HepG2 (cell line): ENCODE data around the gene ZNF446. TPM values are rescaled to one million over a fixed set of nuclear protein-coding genes. Genes with fewer than 3 reads are reported as not detected.

Experiments used
- ATAC-seq: fragments of 200-7000 bp; cut with Tn5 transposase; 3 replicates; pipeline ENCODE4 v1.9.1; 2020; ENCODE audit warnings: mild to moderate bottlenecking, moderate library complexity
- BruUV-seq: library from RNA; stranded (reverse); fragments of 400-500 nt; replicated peaks from 2 replicates; lab custom pipeline; 2021; lab: Mats Ljungman, UMichigan
- CTCF ChIA-PET: fragments of 300-600 bp; formaldehyde crosslinking; extraction: SDS; loops from one replicate; lab custom pipeline; 2021; ENCODE audit warnings: low total read pairs, inconsistent platforms, low intra/inter-chr PET ratio; lab: Yijun Ruan, JAX
- POLR2A ChIA-PET: fragments of 350-600 bp; sonication (Branson Sonifier 250); formaldehyde crosslinking; loops from one replicate; lab custom pipeline; 2020; ENCODE audit warnings: antibody characterized with exemption, inconsistent platforms; lab: Yijun Ruan, JAX
- DNase-seq: peaks from one replicate; pipeline ENCODE4 v3.0.0-alpha.2; 2015; ENCODE audit warnings: low spot score
- FAIRE-seq: peaks from 3 replicates; lab custom pipeline; 2011; peaks lifted over from hg19 to GRCh38; lab: Jason Lieb, UNC
- H2AFZ ChIP-seq: one replicate; pipeline ENCODE4 v1.6.1; 2011; ENCODE audit warnings: low read length, inconsistent platforms
- H3K27ac ChIP-seq: fragments of 300-600 bp; 3 replicates; pipeline ENCODE4 v1.8.0; 2011; ENCODE audit warnings: mixed run types, mild to moderate bottlenecking, mixed read lengths, low read length, inconsistent platforms; ENCODE audit not compliant: insufficient read depth; ENCODE audit errors: extremely low read length
- H3K27me3 ChIP-seq, 2 experiments: fragments of 200-600 bp in 1 of 2; 2 replicates in 1 of 2; 3 replicates in 1 of 2; pipeline versions ENCODE4 v1.6.0 to v1.8.0; 2011; ENCODE audit warnings: low read length in 2 of 2, mild to moderate bottlenecking in 2 of 2, moderate library complexity in 2 of 2, inconsistent platforms in 1 of 2; ENCODE audit not compliant: insufficient read depth in 2 of 2, control insufficient read depth in 1 of 2
- H3K36me3 ChIP-seq, 2 experiments: fragments of 200-600 bp in 1 of 2; replicated peaks in 1 of 2; 2 replicates in 1 of 2; 3 replicates in 1 of 2; pipeline versions ENCODE4 v1.5.1 to v1.8.0; 2011; ENCODE audit warnings: low read length in 2 of 2, inconsistent platforms in 1 of 2; ENCODE audit not compliant: insufficient read depth in 2 of 2, control insufficient read depth in 1 of 2
- H3K4me1 ChIP-seq: 2 replicates; pipeline ENCODE4 v1.5.1; 2012; ENCODE audit warnings: low read length, inconsistent platforms; ENCODE audit not compliant: insufficient read depth
- H3K4me2 ChIP-seq: 2 replicates; pipeline ENCODE4 v1.6.0; 2011; ENCODE audit warnings: low read depth, low read length, inconsistent platforms
- H3K4me3 ChIP-seq, 3 experiments: fragments of 200-600 bp in 1 of 3; sonication (generic), shearing (Covaris generic) in 1 of 3; replicated peaks in 1 of 3; 2 replicates each; pipeline ENCODE4 v1.5.1; 2011 to 2016; ENCODE audit warnings: low read length in 3 of 3, inconsistent platforms in 2 of 3, low read depth in 2 of 3, mild to moderate bottlenecking in 2 of 3, control low read depth in 1 of 3, mixed read lengths in 1 of 3; ENCODE audit not compliant: insufficient read depth in 1 of 3
- H3K79me2 ChIP-seq: one replicate; pipeline ENCODE4 v1.6.1; 2011; ENCODE audit warnings: low read length, inconsistent platforms; ENCODE audit not compliant: insufficient read depth
- H3K9ac ChIP-seq: 2 replicates; pipeline ENCODE4 v1.6.0; 2011; ENCODE audit warnings: mild to moderate bottlenecking, low read depth, low read length, inconsistent platforms; ENCODE audit not compliant: insufficient read depth
- H3K9me3 ChIP-seq: 2 replicates; pipeline ENCODE4 v1.5.1; 2012; ENCODE audit warnings: mild to moderate bottlenecking, low read length
- H4K20me1 ChIP-seq: 2 replicates; pipeline ENCODE4 v1.6.0; 2011; ENCODE audit warnings: inconsistent platforms, mild to moderate bottlenecking, low read length, moderate library complexity; ENCODE audit not compliant: insufficient read depth
- ARNTL ChIP-seq: sonication (generic); formaldehyde crosslinking; IDR thresholded peaks from 2 replicates; pipeline ENCODE4 v1.4.0; 2020; ENCODE audit warnings: mild to moderate bottlenecking, missing genetic modification reagents
- BORCS8-MEF2B ChIP-seq: sonication (generic); formaldehyde crosslinking; IDR thresholded peaks from 2 replicates; pipeline ENCODE4 v1.8.0; 2022; ENCODE audit warnings: mild to moderate bottlenecking, missing genetic modification reagents
- BRCA1 ChIP-seq: sonication (generic); formaldehyde crosslinking; IDR thresholded peaks from 2 replicates; pipeline ENCODE4 v1.4.0; 2020; ENCODE audit warnings: missing genetic modification reagents
- CREM ChIP-seq, 2 experiments: sonication (generic) in 1 of 2; formaldehyde crosslinking in 1 of 2; IDR thresholded peaks; 2 replicates each; pipeline versions ENCODE4 v1.4.0 to v1.6.1; 2016 to 2020; ENCODE audit warnings: antibody characterized with exemption in 1 of 2, mild to moderate bottlenecking in 1 of 2, missing genetic modification reagents in 1 of 2
- HCFC1 ChIP-seq: fragments of 150-350 bp; IDR thresholded peaks from 2 replicates; pipeline ENCODE4 v1.6.1; 2014; ENCODE audit warnings: low read depth, low read length
- HOXA7 ChIP-seq: sonication (generic); formaldehyde crosslinking; IDR thresholded peaks from 2 replicates; pipeline ENCODE4 v1.8.1; 2022; ENCODE audit warnings: mild to moderate bottlenecking, missing genetic modification reagents, moderate library complexity
- NFE2L2 ChIP-seq: fragments of 150-350 bp; IDR thresholded peaks from 2 replicates; pipeline ENCODE4 v1.6.1; 2014; ENCODE audit warnings: low read length
- NFIB ChIP-seq: sonication (generic); formaldehyde crosslinking; IDR thresholded peaks from 2 replicates; pipeline ENCODE4 v1.9.0; 2021; ENCODE audit warnings: missing genetic modification reagents, mild to moderate bottlenecking, borderline replicate concordance
- RAD51 ChIP-seq: fragments of 450-650 bp; IDR thresholded peaks from 2 replicates; pipeline ENCODE4 v1.6.1; 2016; ENCODE audit warnings: borderline replicate concordance
- RFX1 ChIP-seq: fragments of 450-650 bp; IDR thresholded peaks from 2 replicates; pipeline ENCODE4 v1.6.1; 2017
- SOX6 ChIP-seq, 2 experiments: fragments of 450-650 bp in 1 of 2; sonication (generic) in 1 of 2; formaldehyde crosslinking in 1 of 2; IDR thresholded peaks; 2 replicates each; pipeline versions ENCODE4 v1.4.0 to v1.6.1; 2017 to 2020; ENCODE audit warnings: antibody characterized with exemption in 1 of 2, mild to moderate bottlenecking in 1 of 2, missing genetic modification reagents in 1 of 2
- SP4 ChIP-seq: sonication (generic); formaldehyde crosslinking; IDR thresholded peaks from 2 replicates; pipeline ENCODE4 v1.8.1; 2023; ENCODE audit warnings: mild to moderate bottlenecking, missing genetic modification reagents
- TBX2 ChIP-seq: sonication (generic); formaldehyde crosslinking; IDR thresholded peaks from 2 replicates; pipeline ENCODE4 v1.5.0; 2020; ENCODE audit warnings: missing genetic modification reagents, mild to moderate bottlenecking, borderline replicate concordance
- TSC22D2 ChIP-seq: sonication (generic); formaldehyde crosslinking; IDR thresholded peaks from 2 replicates; pipeline ENCODE4 v1.5.1; 2020; ENCODE audit warnings: missing genetic modification reagents, mild to moderate bottlenecking, borderline replicate concordance
- ZMYM4 ChIP-seq: sonication (generic); formaldehyde crosslinking; IDR thresholded peaks from 2 replicates; pipeline ENCODE4 v1.8.1; 2023; ENCODE audit warnings: mild to moderate bottlenecking, missing genetic modification reagents
- ZNF510 ChIP-seq: sonication (generic); formaldehyde crosslinking; IDR thresholded peaks from 2 replicates; pipeline ENCODE4 v1.4.0; 2020; ENCODE audit warnings: low read depth, mild to moderate bottlenecking, missing genetic modification reagents
- ZNF780A ChIP-seq: sonication (generic); formaldehyde crosslinking; IDR thresholded peaks from 2 replicates; pipeline ENCODE4 v1.8.0; 2022; ENCODE audit warnings: mild to moderate bottlenecking, missing genetic modification reagents, moderate library complexity
- ZNF782 ChIP-seq: sonication (generic); formaldehyde crosslinking; IDR thresholded peaks from 2 replicates; pipeline ENCODE4 v1.4.0; 2020; ENCODE audit warnings: missing genetic modification reagents, mild to moderate bottlenecking, borderline replicate concordance
- ZSCAN20 ChIP-seq: sonication (generic); formaldehyde crosslinking; IDR thresholded peaks from 2 replicates; pipeline ENCODE4 v1.4.0; 2020; ENCODE audit warnings: missing genetic modification reagents, mild to moderate bottlenecking, borderline replicate concordance
- WGBS: methylation state at CpG from one replicate; pipeline ENCODE4 v1.1.6; 2017; ENCODE audit warnings: low lambda C conversion rate; 5-methylcytosine and 5-hydroxymethylcytosine counted together
- in situ Hi-C: cut with HindIII; loops from 2 replicates; pipeline ENCODE4 v1.10.0; 2017; ENCODE audit warnings: low pct_unique_long_range_greater_than_20kb; ENCODE audit not compliant: extremely low pct_ligation_motif_present
- intact Hi-C: fragments of 100-400 bp; cut with micrococcal nuclease; formaldehyde crosslinking; loops from one replicate; pipeline ENCODE4 v1.10.0; 2022; ENCODE audit not compliant: unreplicated experiment
- polyA plus RNA-seq, 8 experiments: library from polyadenylated mRNA; depleted of rRNA in 3 of 8; stranded (reverse) in 7 of 8; unstranded in 1 of 8; fragments of >200 nt; fragmentation: Illumina TruSeq in 4 of 8; extraction: Trizol in 4 of 8; gene quantifications; 2 replicates each; pipeline versions ENCODE4 v1.2.1 to v1.2.3, GENCODE V29; 2011 to 2016; ENCODE audit warnings: low read depth in 4 of 8, missing spikeins in 1 of 8, mixed read lengths in 1 of 8; ENCODE audit not compliant: insufficient read depth in 1 of 8
- total RNA-seq, 5 experiments: library from RNA; depleted of rRNA; stranded (reverse); fragments of >200 nt; fragmentation: Illumina TruSeq; extraction: Trizol; gene quantifications; 2 replicates each; pipeline ENCODE4 v1.2.3, GENCODE V29; 2016; ENCODE audit warnings: low read depth in 1 of 5
- TF ChIP-seq, protein P1 (sequence below): sonication (generic); formaldehyde crosslinking; IDR thresholded peaks from 2 replicates; pipeline ENCODE4 v1.8.0; 2022; ENCODE audit warnings: missing genetic modification reagents, low read depth, mild to moderate bottlenecking, borderline replicate concordance
- TF ChIP-seq, protein P2 (sequence below): sonication (generic); formaldehyde crosslinking; IDR thresholded peaks from 2 replicates; pipeline ENCODE4 v1.5.0; 2020; ENCODE audit warnings: mild to moderate bottlenecking, missing genetic modification reagents

Gene ZNF446
- total and polyA plus RNA-seq, 2 of the 13 experiments (the other 11 are each of a cell fraction or from before 2014, with no cell fraction given), result 3.0 to 3.6 TPM

DNA sequence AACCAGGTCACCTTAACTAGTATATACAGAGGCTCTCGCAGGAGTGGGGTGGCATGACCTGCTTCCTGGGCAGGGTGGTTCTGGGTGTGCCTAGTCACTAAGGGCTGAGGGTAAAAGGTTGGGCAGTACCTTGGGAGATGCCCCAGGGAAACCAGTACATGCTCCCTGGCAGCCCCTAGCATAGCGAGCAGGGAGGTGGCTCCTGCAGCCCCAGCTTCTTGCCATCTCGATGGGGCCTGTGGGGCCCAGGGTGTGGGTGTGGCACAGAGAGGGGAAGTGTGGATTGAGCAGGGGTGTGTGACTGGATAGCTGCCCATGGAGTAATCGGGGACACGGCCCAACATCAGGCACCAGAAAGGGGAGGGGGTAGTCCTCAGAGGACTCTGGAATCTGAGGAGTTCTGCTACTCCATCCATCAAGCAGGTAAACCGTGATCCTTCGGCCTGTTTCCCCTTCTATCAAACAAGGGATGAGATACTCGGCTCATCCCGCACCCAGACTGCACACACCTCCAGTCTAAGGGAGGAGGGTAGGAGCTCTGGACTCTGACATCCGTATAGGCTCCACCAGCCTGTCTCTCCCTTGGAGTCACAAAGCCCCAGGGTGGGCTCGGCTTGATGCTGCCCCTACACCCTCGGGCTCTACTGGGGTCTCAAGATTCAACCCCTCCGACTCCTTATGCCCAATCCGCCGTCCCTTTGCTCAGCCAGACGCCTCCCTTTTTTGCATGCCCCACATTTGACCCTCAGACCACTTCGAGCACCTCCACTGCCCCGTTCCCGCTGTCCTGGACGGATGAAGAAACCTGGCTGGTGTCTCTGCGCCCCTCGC lies 42.3 kb downstream of the ZNF446 start:
- FAIRE-seq, result no peak
- CTCF ChIA-PET, result no interaction called here
- intact Hi-C loops (loop anchor here (2.0 to 5.0 kb wide), 3 partner anchors 20 to 191 kb away; partner anchors contain the start of genes ZNF324 and ZSCAN22), in situ Hi-C loops (no loop called here)
- BruUV-seq, result no TSS peak
- Histone ChIP-seq H4K20me1 (no peaks in the 10 kb centered on the region), H3K9ac (peak overlapping the region; percentile 89), H3K4me1 (peaks cover 35% of the 10 kb centered on the region), H3K9me3 (no peaks in the 10 kb centered on the region), H3K36me3 (peaks cover 5 to 6% of the 10 kb centered on the region in 2 experiments; a peak in 4 of 5 replicates), H3K27me3 (no peaks in the 10 kb centered on the region; a peak in 1 of 5 replicates), H3K79me2 (peaks cover 25% of the 10 kb centered on the region), H2AFZ (no peak overlapping the region), H3K4me3 (peak overlapping the region; percentile 78 to 94 (median 90)), H3K4me2 (peak overlapping the region; percentile 93), H3K27ac (peak overlapping the region; percentile 88)
- DNase-seq, result no peak
- POLR2A ChIA-PET, result interaction anchor here (0.7 to 4.1 kb wide), 12 partner anchors 7 to 192 kb away, joined by 3 to 59 read pairs (median 12); partner anchors contain the start of genes CHMP2A, SLC27A5, TRIM28 and UBE2M
- 8% methylated on average over 20 of the region's 22 CpGs for WGBS
- ATAC-seq, result 0 out of 3 replicates have a peak, but pooled peaks have one; percentile 0
- TF ChIP-seq RAD51, result no peak
- TF ChIP-seq HOXA7 (CRISPR knock-in tag), result no peak
- no peak for TF ChIP-seq BRCA1 (CRISPR knock-in tag)
- no peak for TF ChIP-seq ARNTL
- TF ChIP-seq ZNF780A (CRISPR knock-in tag), result 0 out of 2 replicates have a peak, but pooled peaks have one; percentile 11
- TF ChIP-seq ZMYM4 (CRISPR knock-in tag), result no peak
- TF ChIP-seq, protein P1, sequence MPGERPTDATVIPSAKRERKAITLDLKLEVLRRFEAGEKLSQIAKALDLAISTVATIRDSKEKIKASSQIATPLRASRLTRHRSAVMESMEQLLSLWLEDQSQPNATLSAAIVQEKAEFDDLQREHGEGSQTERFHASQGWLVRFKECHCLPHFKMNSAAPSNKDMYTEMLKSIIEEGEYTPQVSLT, result no peak
- no peak for TF ChIP-seq ZNF782 (CRISPR knock-in tag)
- no peak for TF ChIP-seq NFIB (CRISPR knock-in tag)
- TF ChIP-seq ZSCAN20 (CRISPR knock-in tag), result no peak
- TF ChIP-seq SOX6 (IDR thresholded peaks at IDR 0.05), result no peak
- no peak for TF ChIP-seq SOX6 (CRISPR knock-in tag; IDR thresholded peaks at IDR 0.05)
- TF ChIP-seq, protein P2, sequence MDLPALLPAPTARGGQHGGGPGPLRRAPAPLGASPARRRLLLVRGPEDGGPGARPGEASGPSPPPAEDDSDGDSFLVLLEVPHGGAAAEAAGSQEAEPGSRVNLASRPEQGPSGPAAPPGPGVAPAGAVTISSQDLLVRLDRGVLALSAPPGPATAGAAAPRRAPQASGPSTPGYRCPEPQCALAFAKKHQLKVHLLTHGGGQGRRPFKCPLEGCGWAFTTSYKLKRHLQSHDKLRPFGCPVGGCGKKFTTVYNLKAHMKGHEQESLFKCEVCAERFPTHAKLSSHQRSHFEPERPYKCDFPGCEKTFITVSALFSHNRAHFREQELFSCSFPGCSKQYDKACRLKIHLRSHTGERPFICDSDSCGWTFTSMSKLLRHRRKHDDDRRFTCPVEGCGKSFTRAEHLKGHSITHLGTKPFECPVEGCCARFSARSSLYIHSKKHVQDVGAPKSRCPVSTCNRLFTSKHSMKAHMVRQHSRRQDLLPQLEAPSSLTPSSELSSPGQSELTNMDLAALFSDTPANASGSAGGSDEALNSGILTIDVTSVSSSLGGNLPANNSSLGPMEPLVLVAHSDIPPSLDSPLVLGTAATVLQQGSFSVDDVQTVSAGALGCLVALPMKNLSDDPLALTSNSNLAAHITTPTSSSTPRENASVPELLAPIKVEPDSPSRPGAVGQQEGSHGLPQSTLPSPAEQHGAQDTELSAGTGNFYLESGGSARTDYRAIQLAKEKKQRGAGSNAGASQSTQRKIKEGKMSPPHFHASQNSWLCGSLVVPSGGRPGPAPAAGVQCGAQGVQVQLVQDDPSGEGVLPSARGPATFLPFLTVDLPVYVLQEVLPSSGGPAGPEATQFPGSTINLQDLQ, result 0 out of 2 replicates have a peak, but pooled peaks have one; percentile 38
- TF ChIP-seq HCFC1, result no peak
- TF ChIP-seq RFX1, result no peak
- TF ChIP-seq NFE2L2, result no peak
- no peak for TF ChIP-seq TBX2 (CRISPR knock-in tag)
- 0 out of 2 replicates have a peak, but pooled peaks have one; percentile 48 for TF ChIP-seq SP4 (CRISPR knock-in tag)
- no peak for TF ChIP-seq ZNF510
- TF ChIP-seq CREM (IDR thresholded peaks at IDR 0.05), result 0 out of 2 replicates have a peak, but pooled peaks have one; percentile 30
- no peak for TF ChIP-seq CREM (CRISPR knock-in tag; IDR thresholded peaks at IDR 0.05)
- TF ChIP-seq TSC22D2, result no peak
- no peak for TF ChIP-seq BORCS8-MEF2B (CRISPR knock-in tag)
